GM12878 (cell line): Measurements from ENCODE around the gene CAMTA1.

Source experiments
- BRCA1 ChIP-seq: IDR thresholded peaks from 2 replicates; pipeline ENCODE4 v1.6.1; 2011; ENCODE audit warnings: low read depth, low read length, improper control_type of control experiment
- EP300 ChIP-seq, 2 experiments: fragments of 150-350 bp in 1 of 2; IDR thresholded peaks; 2 replicates each; pipeline ENCODE4 v1.6.1; 2011 to 2012; ENCODE audit warnings: low read depth in 2 of 2, low read length in 2 of 2, borderline replicate concordance in 1 of 2, improper control_type of control experiment in 1 of 2, inconsistent platforms in 1 of 2; ENCODE audit not compliant: control insufficient read depth in 1 of 2
- IKZF1 ChIP-seq: fragments of 450-650 bp; conservative IDR thresholded peaks from 2 replicates; pipeline ENCODE4 v1.6.1; 2017; ENCODE audit warnings: antibody characterized with exemption, mild to moderate bottlenecking
- IKZF2 ChIP-seq, 2 experiments: fragments of 450-650 bp; IDR thresholded peaks; 2 replicates each; pipeline ENCODE4 v1.6.1; 2017; ENCODE audit warnings: mild to moderate bottlenecking in 2 of 2, moderate library complexity in 2 of 2
- NR2C2 ChIP-seq: IDR thresholded peaks from 2 replicates; pipeline ENCODE4 v1.6.1; 2011; ENCODE audit warnings: borderline replicate concordance, low read depth; ENCODE audit not compliant: control insufficient read depth, insufficient read length
- POLR2AphosphoS5 ChIP-seq: IDR thresholded peaks from 2 replicates; pipeline ENCODE4 v1.6.1; 2011; ENCODE audit warnings: mild to moderate bottlenecking, low read length, inconsistent platforms
- RAD21 ChIP-seq: IDR thresholded peaks from 2 replicates; pipeline ENCODE4 v1.6.1; 2011; ENCODE audit warnings: mild to moderate bottlenecking, low read depth, low read length, moderate library complexity; ENCODE audit not compliant: insufficient read depth
- RCOR1 ChIP-seq: conservative IDR thresholded peaks from 2 replicates; pipeline ENCODE4 v1.6.1; 2012; ENCODE audit warnings: low read depth, low read length, improper control_type of control experiment
- SREBF1 ChIP-seq: IDR thresholded peaks from 2 replicates; pipeline ENCODE4 v1.6.1; 2012; ENCODE audit warnings: mild to moderate bottlenecking, low read length
- TCF12 ChIP-seq: IDR thresholded peaks from 2 replicates; pipeline ENCODE4 v1.6.1; 2011; ENCODE audit warnings: low read depth, mild to moderate bottlenecking, low read length
- TF ChIP-seq, protein P1 (sequence below), 3 experiments: IDR thresholded peaks in 2 of 3; conservative IDR thresholded peaks in 1 of 3; 2 replicates each; pipeline ENCODE4 v1.5.1; 2011; ENCODE audit warnings: low read depth in 3 of 3, low read length in 3 of 3, mild to moderate bottlenecking in 3 of 3, control low read depth in 2 of 3, moderate library complexity in 2 of 3, inconsistent platforms in 1 of 3, mixed read lengths in 1 of 3; ENCODE audit not compliant: control insufficient read depth in 2 of 3, insufficient read depth in 1 of 3; ENCODE audit errors: extremely low read depth in 1 of 3

DNA sequence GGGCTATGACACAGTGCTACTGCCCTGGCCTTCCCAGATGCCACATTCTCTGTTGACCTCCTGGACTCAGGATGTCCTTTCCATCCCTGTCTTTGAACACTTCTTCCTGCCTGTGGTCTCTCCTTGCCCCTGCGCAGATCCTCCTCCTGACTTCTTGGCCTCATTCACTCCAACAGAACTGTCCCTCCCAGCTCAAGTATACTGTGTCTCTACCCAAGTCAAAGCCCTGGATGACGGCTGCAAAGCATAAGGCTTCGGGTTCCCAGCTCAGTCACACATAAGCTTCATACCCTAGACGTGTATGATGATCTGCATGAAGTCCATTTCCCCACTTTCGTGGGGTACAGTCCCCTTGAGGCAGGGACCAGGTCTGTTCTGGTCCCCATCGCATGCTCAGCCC, 657.7 kb downstream of the CAMTA1 start:
- TF ChIP-seq, protein P1, sequence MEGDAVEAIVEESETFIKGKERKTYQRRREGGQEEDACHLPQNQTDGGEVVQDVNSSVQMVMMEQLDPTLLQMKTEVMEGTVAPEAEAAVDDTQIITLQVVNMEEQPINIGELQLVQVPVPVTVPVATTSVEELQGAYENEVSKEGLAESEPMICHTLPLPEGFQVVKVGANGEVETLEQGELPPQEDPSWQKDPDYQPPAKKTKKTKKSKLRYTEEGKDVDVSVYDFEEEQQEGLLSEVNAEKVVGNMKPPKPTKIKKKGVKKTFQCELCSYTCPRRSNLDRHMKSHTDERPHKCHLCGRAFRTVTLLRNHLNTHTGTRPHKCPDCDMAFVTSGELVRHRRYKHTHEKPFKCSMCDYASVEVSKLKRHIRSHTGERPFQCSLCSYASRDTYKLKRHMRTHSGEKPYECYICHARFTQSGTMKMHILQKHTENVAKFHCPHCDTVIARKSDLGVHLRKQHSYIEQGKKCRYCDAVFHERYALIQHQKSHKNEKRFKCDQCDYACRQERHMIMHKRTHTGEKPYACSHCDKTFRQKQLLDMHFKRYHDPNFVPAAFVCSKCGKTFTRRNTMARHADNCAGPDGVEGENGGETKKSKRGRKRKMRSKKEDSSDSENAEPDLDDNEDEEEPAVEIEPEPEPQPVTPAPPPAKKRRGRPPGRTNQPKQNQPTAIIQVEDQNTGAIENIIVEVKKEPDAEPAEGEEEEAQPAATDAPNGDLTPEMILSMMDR (IDR thresholded peaks at IDR 0.05 in 2 of 3, conservative IDR thresholded peaks at IDR 0.05 in 1 of 3; ENCODE audit: control insufficient read depth in 2 of 3, extremely low read depth in 1 of 3, insufficient read depth in 1 of 3, low read depth in 3 of 3, low read length in 3 of 3): no peak
- TF ChIP-seq IKZF1: no peak
- TF ChIP-seq POLR2AphosphoS5: no peak
- TF ChIP-seq RCOR1: no peak
- TF ChIP-seq BRCA1: no peak
- TF ChIP-seq IKZF2 (IDR thresholded peaks at IDR 0.05): no peak
- no peak for TF ChIP-seq EP300 (IDR thresholded peaks at IDR 0.05; ENCODE audit: borderline replicate concordance in 1 of 2, control insufficient read depth in 1 of 2, low read depth in 2 of 2, low read length in 2 of 2)
- no peak for TF ChIP-seq TCF12
- no peak for TF ChIP-seq SREBF1
- no peak for TF ChIP-seq RAD21
- TF ChIP-seq NR2C2: no peak
